ENCODE results near the gene DUSP8.

The DUSP8 gene

DNA sequence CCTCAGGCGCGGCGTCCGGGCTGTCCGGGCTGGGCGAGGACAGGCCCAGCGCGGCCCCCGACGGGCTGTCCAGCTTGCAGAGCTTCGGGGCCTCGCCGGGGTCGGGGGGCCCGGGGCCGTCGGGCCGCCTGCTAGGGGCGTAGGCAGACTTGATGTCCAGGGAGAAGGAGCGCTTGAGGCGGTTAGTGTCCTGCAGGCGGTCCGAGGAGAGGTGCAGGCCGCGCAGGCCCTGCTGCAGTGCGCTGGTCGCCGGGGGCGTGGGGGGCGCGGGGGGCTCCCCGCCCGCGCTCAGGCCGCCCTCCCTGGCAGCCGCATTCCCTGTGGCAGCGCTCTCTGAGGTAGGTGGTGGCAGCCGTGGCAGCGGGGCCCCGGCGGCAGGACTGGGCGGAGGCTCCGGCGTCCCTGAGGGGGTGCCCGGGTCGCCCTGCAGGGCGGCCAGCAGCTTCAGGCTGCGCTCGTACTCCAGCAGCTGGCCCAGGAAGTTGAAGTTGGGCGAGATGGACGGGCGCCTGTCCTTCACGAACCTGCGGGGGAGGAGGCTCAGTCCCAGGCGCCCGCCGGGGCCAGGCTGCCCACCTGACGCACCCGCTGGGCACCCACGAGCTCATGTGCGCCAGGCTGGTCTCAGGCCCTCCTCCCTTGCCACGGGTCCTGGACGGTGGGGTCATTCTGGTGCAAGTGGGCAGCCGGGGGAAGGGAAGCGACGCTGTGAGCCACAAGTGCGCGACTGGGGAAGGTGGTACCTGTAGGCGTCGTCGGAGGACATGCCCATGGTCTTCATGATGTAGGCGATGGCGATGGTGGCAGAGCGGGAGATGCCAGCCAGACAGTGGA is 14.8 kb downstream of the DUSP8 start:
- no peak for DNase-seq (ENCODE audit: low read depth)

DNA sequence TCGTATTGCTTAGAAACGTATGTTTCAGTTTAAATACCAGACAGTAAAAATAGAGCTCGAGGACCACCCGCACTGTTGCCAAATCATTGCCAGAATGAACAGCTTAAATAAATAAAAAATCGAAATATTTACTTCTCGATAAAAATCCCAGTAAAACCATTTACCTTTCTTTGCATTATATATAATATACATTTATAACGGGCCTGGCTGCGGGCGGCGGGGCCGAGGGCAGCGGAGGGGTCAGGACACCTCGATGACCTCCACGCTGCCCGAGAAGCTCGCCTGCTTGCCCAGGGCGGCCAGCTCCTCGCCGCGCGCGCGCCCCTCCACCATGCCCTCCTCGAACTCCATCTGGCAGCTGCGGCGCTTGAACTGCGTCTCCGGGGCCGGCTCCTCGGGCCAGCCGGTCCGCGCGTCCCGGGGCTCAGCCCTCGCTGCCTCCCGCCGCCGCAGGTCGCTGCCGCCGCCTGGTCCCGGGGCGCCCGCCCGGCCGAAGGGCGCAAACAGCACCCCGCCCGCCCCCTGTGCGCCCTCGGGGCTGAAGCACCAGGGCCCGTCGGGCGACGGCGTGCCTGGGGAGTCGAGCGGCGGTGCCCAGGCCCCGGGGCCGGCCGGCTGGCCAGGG is 15.7 kb downstream of the DUSP8 start:
- H3K4me3 ChIP-seq (ENCODE audit: low read depth, low read length): no peak overlapping the region
- no peak for DNase-seq (ENCODE audit: low read depth)
- TF ChIP-seq MAX (IDR thresholded peaks at IDR 0.05; ENCODE audit: low read depth, low read length): no peak

More for the DNA sequence above, 14.8 kb downstream of the DUSP8 start:
- no peak overlapping the region for H3K4me3 ChIP-seq (ENCODE audit: low read depth, low read length)
- TF ChIP-seq MYC (IDR thresholded peaks at IDR 0.05; ENCODE audit: low read depth, low read length): no peak
- TF ChIP-seq, protein P1, sequence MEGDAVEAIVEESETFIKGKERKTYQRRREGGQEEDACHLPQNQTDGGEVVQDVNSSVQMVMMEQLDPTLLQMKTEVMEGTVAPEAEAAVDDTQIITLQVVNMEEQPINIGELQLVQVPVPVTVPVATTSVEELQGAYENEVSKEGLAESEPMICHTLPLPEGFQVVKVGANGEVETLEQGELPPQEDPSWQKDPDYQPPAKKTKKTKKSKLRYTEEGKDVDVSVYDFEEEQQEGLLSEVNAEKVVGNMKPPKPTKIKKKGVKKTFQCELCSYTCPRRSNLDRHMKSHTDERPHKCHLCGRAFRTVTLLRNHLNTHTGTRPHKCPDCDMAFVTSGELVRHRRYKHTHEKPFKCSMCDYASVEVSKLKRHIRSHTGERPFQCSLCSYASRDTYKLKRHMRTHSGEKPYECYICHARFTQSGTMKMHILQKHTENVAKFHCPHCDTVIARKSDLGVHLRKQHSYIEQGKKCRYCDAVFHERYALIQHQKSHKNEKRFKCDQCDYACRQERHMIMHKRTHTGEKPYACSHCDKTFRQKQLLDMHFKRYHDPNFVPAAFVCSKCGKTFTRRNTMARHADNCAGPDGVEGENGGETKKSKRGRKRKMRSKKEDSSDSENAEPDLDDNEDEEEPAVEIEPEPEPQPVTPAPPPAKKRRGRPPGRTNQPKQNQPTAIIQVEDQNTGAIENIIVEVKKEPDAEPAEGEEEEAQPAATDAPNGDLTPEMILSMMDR (IDR thresholded peaks at IDR 0.05; ENCODE audit: low read depth, low read length): no peak
- no peak for TF ChIP-seq MAX (IDR thresholded peaks at IDR 0.05; ENCODE audit: low read depth, low read length)
- TF ChIP-seq POLR2A (IDR thresholded peaks at IDR 0.05; ENCODE audit: extremely low read depth, insufficient read length): no peak

DNA sequence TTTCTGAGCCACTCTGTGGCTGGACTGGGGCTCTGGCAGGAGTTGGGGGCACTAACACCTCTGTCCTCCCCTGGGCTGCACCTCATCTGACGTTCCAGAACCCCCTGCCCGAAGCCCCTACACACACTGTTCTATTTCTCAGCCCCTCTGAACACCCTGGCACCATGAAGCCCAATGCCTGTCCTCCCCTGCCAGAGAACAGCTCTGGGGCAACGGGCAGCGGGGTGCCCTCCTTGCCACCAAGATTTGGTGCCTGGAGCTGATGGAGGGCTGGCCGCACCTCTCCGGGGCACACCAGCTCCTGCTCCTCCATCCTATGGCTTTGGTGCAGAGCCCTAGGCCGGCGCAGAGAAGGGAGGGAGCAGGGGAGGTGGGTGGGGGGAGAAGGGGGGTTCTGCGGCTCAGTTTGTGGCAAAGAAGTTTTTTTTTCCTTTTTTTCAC is 16.3 kb downstream of the DUSP8 start:
- H3K4me3 ChIP-seq (ENCODE audit: low read depth, low read length): no peak overlapping the region
- TF ChIP-seq, protein P1 (IDR thresholded peaks at IDR 0.05; ENCODE audit: low read depth, low read length): no peak
- no peak for TF ChIP-seq MAX (IDR thresholded peaks at IDR 0.05; ENCODE audit: low read depth, low read length)
- TF ChIP-seq POLR2A (IDR thresholded peaks at IDR 0.05; ENCODE audit: extremely low read depth, insufficient read length): no peak
- TF ChIP-seq MYC (IDR thresholded peaks at IDR 0.05; ENCODE audit: low read depth, low read length): no peak
- DNase-seq (ENCODE audit: low read depth): no peak

DNA sequence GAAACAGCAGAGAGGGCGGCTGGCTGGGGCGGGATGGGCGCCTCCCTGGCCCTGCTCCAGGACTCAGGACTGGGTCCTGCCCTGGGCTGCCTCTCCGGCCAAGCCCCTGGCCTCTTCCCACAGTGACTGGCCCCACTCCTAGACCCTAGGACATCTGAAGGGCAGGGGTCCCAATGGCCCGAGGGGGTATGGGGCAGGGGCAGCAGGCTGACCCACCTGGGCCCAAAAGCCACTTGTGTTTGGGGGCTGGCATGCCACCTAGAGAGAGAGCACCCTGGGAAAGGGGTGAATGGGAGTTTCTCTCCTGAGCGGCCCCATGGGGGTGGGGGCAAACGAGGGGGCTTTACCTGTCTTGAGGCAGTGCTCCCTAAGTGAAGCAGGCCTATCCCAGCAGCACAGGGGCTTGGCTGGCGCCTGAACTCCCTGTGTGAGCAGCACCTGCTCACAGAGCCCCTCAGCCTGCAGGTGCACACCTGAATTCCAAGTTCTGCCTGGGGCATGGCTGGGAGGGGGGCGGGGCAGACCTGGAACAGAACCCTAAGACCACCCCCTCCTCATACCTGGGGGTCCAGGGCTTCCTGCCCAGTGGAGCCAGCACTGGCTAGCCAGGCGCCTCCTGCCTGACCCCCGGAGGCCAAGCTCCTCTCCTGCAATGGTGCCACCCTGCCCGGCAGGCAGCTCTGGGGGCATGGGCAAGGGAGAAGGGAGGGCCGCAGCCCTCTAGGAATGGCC is 16.9 kb downstream of the DUSP8 start:
- no peak overlapping the region for H3K4me3 ChIP-seq (ENCODE audit: low read depth, low read length)
- TF ChIP-seq MYC (IDR thresholded peaks at IDR 0.05; ENCODE audit: low read depth, low read length): no peak
- TF ChIP-seq POLR2A (IDR thresholded peaks at IDR 0.05; ENCODE audit: extremely low read depth, insufficient read length): no peak
- TF ChIP-seq, protein P1 (IDR thresholded peaks at IDR 0.05; ENCODE audit: low read depth, low read length): no peak
- no peak for DNase-seq (ENCODE audit: low read depth)

- TF ChIP-seq POLR2A (IDR thresholded peaks at IDR 0.05; ENCODE audit: extremely low read depth, insufficient read length) (no peak), MYC (IDR thresholded peaks at IDR 0.05; ENCODE audit: low read depth, low read length) (no peak)
- no peak for DNase-seq (ENCODE audit: low read depth)
Observed at GRCh38 chr11:1553808-1554594, 18.1 kb downstream of the DUSP8 start.

DNA sequence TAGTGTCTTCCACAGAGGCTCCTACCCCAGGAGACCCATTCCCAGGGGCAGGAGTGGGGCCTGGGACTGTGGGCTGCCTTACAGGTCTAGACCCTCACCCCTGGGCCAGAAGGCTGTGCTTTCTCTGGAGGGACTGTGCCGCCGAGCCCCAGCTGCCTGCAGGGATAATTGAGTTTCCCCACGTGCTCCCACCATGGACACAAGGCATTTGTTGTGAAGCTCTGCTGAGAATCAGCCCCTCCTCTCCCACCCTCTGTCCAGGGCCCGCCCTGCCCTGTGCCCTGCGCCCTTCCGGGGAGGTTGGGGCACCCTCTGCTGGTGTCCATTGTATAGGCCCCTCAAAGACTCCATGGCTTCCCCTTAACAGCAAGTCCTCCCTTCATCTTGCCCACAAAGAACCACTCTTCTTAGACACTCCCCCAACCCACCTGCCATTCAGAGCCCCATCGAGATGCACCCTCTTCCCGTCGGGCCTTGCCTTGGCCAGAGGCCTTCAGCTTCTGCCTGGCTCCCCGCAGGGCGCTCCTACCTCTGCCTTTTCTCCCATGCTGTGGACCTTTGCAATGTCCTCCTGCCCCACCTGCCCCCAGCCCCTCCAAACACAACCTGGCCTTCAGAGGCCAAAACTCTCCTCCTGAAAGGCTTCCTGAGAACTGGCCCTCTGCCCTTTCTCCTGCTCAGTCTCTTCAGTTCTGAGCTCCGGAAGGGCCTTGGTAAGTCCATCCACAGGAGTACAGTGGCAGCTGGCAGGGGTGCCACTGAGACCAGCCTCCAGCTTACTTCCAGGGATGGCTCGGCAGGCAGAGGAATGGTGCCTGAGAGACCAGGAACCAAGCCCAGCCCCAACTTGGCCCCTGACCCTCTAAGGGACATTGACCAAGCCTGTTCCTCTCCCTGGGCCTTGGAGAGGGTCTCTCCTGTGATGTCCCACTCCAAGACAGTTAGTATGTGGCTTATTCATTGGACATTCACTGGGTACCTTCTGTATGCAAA is 22.4 kb downstream of the DUSP8 start:
- peak; percentile 46 for DNase-seq (ENCODE audit: low read depth)
- TF ChIP-seq, protein P1 (IDR thresholded peaks at IDR 0.05; ENCODE audit: low read depth, low read length): peak; percentile 19
- TF ChIP-seq MAX (IDR thresholded peaks at IDR 0.05; ENCODE audit: low read depth, low read length): no peak
- H3K4me3 ChIP-seq (ENCODE audit: low read depth, low read length): no peak overlapping the region

More at GRCh38 chr11:1553808-1554594, 18.1 kb downstream of the DUSP8 start:
- H3K4me3 ChIP-seq (ENCODE audit: low read depth, low read length): no peak overlapping the region

Data from NB4 (cell line).